ENCODE measurements around the gene SYNGR3. TPM values are rescaled to one million over a fixed set of nuclear protein-coding genes. Genes with fewer than 3 reads are reported as not detected.

Gene SYNGR3
- total and polyA plus RNA-seq, 2 of the 13 experiments (the other 11 are each of a cell fraction or from before 2014, with no cell fraction given) = 0.97 to 5.7 TPM

DNA sequence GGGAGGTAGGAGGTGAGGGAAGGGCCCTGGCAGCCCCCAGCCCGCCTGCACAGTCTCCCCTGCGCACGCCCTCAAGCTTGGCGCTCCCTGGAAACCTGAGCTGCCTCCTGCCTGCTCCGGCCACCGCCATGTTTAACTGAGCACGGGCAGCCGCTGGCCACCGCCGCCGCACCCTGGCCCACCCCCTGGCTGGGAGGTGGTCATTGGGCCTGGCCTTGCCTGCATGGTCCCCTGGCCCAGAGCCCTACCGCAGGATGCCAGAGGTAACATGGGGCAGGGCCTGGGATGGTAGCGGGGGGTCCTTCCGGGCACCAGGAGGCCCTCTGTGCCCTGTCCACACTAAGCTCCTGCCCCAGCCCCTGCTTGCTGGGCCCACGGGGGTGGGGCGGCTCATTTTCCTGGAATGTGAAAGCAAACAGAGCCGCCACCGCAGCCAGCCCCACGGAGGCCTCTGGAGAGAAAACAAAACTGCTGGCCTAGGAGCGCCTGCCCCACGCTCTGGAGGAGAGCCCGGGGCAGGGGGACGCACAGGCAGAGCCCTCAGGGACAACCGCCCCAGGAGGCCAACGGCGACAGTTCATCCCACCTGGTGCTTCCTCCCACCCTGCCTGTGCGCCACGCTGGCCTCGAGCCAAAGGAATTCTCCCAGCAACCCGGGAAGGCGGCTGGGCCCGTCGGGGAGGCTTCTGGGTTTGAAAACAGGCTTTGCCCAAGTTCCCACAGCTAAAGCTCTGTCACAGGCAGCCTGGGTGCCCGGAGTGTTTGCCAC, 45.8 kb downstream of the SYNGR3 start (continued):
- TF ChIP-seq HDAC1 (CRISPR knock-in tag; IDR thresholded peaks at IDR 0.05) (peak; percentile 93), NCOA2 (CRISPR knock-in tag; IDR thresholded peaks at IDR 0.05) (peak; percentile 90), KLF13 (CRISPR knock-in tag; IDR thresholded peaks at IDR 0.05) (0 out of 2 replicates have a peak, but pooled peaks have one; percentile 58), SALL1 (CRISPR knock-in tag; IDR thresholded peaks at IDR 0.05) (peak; percentile 69), AGO2 (optimal IDR thresholded peaks at IDR 0.05; ENCODE audit: low read depth, low read length) (peak; percentile 6), SP4 (CRISPR knock-in tag; IDR thresholded peaks at IDR 0.05) (peak; percentile 79), RBM22 (optimal IDR thresholded peaks at IDR 0.05; ENCODE audit: low read length) (no peak), PITX1 (CRISPR knock-in tag; IDR thresholded peaks at IDR 0.05) (peak; percentile 87), THAP11 (CRISPR knock-in tag; IDR thresholded peaks at IDR 0.05) (peak; percentile 88), PCBP1 (IDR thresholded peaks at IDR 0.05; ENCODE audit: borderline replicate concordance, low read depth, low read length) (0 out of 2 replicates have a peak, but pooled peaks have one; percentile 79), ISL2 (CRISPR knock-in tag; IDR thresholded peaks at IDR 0.05) (peak; percentile 67; the same call in 1 of the 2 replicates), PHF21A (CRISPR knock-in tag; IDR thresholded peaks at IDR 0.05) (peak; percentile 98), SKI (IDR thresholded peaks at IDR 0.05; ENCODE audit: partially characterized antibody) (peak; percentile 77)
- TF ChIP-seq, protein P1, sequence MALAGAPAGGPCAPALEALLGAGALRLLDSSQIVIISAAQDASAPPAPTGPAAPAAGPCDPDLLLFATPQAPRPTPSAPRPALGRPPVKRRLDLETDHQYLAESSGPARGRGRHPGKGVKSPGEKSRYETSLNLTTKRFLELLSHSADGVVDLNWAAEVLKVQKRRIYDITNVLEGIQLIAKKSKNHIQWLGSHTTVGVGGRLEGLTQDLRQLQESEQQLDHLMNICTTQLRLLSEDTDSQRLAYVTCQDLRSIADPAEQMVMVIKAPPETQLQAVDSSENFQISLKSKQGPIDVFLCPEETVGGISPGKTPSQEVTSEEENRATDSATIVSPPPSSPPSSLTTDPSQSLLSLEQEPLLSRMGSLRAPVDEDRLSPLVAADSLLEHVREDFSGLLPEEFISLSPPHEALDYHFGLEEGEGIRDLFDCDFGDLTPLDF (CRISPR knock-in tag; IDR thresholded peaks at IDR 0.05) = no peak
- TF ChIP-seq, protein P2, sequence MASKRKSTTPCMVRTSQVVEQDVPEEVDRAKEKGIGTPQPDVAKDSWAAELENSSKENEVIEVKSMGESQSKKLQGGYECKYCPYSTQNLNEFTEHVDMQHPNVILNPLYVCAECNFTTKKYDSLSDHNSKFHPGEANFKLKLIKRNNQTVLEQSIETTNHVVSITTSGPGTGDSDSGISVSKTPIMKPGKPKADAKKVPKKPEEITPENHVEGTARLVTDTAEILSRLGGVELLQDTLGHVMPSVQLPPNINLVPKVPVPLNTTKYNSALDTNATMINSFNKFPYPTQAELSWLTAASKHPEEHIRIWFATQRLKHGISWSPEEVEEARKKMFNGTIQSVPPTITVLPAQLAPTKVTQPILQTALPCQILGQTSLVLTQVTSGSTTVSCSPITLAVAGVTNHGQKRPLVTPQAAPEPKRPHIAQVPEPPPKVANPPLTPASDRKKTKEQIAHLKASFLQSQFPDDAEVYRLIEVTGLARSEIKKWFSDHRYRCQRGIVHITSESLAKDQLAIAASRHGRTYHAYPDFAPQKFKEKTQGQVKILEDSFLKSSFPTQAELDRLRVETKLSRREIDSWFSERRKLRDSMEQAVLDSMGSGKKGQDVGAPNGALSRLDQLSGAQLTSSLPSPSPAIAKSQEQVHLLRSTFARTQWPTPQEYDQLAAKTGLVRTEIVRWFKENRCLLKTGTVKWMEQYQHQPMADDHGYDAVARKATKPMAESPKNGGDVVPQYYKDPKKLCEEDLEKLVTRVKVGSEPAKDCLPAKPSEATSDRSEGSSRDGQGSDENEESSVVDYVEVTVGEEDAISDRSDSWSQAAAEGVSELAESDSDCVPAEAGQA (IDR thresholded peaks at IDR 0.05; ENCODE audit: low read depth) = peak; percentile 67; the same call in 1 of the 2 replicates
- TF ChIP-seq, protein P2 (CRISPR knock-in tag; IDR thresholded peaks at IDR 0.05; ENCODE audit: borderline replicate concordance) = no peak
- TF ChIP-seq, protein P3, sequence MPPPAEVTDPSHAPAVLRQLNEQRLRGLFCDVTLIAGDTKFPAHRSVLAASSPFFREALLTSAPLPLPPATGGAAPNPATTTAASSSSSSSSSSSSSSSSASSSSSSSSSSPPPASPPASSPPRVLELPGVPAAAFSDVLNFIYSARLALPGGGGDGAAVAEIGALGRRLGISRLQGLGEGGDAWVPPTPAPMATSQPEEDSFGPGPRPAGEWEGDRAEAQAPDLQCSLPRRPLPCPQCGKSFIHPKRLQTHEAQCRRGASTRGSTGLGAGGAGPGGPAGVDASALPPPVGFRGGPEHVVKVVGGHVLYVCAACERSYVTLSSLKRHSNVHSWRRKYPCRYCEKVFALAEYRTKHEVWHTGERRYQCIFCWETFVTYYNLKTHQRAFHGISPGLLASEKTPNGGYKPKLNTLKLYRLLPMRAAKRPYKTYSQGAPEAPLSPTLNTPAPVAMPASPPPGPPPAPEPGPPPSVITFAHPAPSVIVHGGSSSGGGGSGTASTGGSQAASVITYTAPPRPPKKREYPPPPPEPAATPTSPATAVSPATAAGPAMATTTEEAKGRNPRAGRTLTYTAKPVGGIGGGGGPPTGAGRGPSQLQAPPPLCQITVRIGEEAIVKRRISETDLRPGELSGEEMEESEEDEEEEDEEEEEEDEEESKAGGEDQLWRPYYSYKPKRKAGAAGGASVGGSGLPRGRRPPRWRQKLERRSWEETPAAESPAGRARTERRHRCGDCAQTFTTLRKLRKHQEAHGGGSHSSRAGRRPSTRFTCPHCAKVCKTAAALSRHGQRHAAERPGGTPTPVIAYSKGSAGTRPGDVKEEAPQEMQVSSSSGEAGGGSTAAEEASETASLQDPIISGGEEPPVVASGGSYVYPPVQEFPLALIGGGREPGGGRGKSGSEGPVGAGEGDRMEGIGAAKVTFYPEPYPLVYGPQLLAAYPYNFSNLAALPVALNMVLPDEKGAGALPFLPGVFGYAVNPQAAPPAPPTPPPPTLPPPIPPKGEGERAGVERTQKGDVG (CRISPR knock-in tag; IDR thresholded peaks at IDR 0.05; ENCODE audit: borderline replicate concordance) = peak; percentile 88
- TF ChIP-seq, protein P4, sequence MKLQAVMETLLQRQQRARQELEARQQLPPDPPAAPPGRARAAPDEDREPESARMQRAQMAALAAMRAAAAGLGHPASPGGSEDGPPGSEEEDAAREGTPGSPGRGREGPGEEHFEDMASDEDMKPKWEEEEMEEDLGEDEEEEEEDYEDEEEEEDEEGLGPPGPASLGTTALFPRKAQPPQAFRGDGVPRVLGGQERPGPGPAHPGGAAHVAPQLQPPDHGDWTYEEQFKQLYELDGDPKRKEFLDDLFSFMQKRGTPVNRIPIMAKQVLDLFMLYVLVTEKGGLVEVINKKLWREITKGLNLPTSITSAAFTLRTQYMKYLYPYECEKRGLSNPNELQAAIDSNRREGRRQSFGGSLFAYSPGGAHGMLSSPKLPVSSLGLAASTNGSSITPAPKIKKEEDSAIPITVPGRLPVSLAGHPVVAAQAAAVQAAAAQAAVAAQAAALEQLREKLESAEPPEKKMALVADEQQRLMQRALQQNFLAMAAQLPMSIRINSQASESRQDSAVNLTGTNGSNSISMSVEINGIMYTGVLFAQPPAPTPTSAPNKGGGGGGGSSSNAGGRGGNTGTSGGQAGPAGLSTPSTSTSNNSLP (IDR thresholded peaks at IDR 0.05; ENCODE audit: low read depth, low read length) = no peak

Data from HepG2 (cell line).